GM21619 (cell line): ENCODE measurements around the gene NRROS.

ENCODE experiments used
- ATAC-seq: cut with Tn5 transposase; IDR thresholded peaks from one replicate; pipeline ENCODE4 v1.9.1; 2021; ENCODE audit not compliant: unreplicated experiment

NRROS gene

DNA sequence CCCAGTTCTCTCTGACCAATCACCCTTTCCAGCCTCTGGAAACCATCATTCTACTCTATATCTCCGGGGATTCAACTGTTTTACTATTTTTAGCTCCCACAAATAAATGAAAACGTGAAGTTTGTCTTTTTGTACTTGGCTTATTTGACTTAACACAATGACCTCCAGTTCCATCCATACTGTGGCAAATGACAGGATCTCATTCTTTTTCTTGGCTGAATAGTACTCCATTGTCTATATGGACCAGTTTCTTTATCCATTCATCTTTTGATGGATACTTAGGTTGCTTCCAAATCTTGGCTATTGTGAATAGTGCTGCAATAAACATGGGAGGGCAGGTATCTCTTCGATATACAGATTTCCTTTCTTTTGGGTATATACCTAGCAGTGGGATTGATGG is 34.1 kb downstream of the NRROS start:
- ATAC-seq: no peak

DNA sequence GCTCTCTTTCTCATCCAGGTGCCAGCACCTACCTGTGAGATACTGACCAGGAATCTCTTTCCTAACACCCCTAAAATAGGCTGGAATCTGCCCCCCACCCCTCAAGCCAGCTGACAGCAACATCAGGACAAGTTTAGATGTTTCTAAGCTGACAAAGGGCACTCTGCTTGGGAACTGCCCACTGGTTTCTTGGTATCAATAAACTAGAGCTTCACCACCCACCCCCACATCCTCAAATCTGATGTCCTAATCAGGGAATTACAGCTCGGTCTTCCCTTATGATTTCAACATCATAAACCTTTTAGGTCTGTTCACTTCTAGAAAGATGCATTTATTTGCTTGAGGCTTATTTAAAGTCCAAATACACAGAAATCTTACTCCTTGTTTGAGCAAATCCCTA is 37.9 kb downstream of the NRROS start:
- no peak for ATAC-seq

DNA sequence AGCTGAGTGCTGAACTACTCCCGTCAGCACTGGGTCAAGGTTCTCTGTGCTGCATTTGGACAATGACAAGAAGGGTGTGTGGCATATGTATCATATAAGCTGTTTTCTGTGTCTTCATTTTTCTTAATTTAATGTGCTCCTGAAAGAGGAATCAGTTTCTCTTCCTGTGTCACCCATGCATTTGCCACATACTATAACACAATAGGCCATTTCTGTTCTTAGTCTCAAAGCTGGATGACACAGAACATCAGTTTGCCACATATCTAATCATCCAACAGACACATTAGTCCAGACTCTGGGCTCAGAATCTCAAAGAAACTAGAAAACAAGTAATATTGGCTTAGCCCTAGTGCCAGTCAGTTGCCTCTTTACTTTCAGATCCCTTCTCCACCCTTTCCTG is 38.4 kb downstream of the NRROS start:
- no peak for ATAC-seq

DNA sequence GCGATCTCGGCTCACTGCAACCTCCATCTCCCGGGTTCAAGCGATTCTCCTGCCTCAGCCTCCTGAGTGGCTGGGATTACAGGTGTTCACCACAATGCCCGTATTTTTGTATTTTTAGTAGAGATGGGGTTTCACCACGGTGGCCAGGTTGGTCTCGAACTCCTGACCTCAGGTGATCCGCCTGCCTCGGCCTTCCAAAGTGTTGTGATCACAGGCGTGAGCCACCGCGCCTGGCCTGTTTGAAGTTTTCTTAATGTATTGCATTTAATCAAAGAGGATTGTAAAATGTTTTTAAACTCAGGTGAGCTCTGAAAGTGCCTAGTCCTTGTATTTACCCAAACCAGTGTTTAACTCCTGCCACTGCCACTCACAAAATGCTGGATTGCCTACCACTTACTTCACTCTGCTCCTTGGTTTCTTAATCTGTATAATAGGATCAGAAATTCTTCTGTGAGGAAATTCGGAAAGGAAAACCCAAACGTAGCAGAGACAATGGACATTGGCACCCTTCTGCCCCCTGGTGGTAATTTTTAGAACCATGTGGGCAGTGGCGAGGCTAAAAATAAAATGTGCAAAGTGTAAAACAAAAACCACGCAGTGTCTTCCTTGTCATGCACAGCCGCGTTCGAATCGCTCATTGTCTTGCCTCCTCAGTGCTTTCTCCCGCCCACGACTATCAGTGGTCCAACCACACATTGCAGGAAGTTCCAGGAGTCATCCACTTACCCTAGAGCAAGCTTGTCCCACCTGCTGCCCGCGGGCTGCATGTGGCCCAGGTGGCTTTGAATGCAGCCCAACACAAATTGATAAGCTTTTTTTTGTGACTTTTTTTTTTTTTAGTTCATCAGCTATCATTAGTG is 45.3 kb downstream of the NRROS start:
- peak; percentile 90 for ATAC-seq

DNA sequence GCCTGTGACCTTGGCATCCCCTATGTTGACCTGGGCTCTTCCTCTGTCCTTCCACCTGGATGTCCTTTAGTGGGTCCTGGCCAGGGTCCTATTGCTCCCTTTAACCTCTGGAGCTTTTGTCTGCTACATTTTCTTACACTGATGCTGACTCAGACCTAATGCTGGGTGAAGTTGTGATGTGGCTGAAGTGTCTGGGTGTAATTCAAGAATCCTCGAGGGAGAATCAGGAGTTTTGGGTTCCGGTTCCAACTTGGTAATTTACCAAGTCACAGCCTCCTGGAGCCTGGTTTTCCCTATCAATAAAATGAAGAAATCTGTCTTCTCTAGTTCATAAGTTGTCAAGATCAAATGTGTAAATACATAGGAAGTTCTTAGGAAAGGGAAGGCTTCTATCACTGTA is 46.9 kb downstream of the NRROS start:
- no peak for ATAC-seq

DNA sequence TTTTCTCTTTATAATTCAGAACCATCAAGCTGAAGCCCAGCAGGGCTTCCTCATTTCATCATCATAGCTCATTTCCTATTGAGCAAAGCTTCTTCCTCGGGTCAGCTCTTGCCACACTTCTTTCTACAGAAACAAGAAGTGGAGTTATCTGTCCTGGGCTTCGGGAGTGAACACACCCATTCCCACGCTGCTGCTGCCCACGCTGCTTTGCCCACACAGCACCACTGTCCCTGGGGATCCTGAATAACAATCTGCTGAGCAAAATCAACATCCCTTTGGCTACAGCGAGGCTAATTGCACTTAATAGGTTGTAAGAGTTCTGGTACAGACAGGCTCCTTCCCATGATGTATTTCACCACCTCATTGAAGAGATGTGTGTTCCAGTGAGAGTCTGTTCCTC is 48.9 kb downstream of the NRROS start:
- ATAC-seq: no peak

DNA sequence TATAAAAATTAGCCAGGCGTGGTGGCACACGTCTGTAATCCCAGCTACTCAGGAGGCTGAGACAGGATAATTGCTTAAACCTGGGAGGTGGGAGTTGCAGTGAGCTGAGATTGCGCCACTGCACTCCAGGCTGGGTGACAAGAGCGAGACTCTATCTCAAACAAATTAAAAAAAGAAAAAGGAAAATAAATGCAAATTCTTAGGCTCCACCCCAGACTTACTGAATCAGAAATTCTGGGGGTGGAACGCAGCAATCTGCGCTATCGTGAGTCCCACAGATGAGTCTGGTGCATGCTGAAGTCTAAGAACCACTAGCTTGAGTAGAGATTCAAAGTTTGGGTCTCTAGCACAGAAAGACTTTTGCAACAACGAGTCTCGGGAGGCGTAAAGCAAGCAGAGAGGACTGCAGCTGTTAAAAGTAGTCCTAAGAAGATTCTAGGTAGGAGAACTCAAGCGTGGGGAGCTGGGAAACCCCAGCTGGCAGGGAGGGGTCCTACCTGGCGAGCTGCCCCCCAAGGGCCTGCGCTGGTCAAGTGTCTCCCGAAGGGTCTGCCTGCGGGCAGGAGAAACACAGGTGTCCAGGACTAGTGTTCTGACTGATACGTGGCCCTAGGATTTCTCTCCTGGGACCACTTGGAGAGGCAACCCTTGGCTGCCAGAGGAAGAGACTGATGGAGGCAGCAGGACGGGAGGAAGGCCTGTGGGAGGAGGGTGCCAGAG is 50.6 kb downstream of the NRROS start:
- ATAC-seq: no peak

DNA sequence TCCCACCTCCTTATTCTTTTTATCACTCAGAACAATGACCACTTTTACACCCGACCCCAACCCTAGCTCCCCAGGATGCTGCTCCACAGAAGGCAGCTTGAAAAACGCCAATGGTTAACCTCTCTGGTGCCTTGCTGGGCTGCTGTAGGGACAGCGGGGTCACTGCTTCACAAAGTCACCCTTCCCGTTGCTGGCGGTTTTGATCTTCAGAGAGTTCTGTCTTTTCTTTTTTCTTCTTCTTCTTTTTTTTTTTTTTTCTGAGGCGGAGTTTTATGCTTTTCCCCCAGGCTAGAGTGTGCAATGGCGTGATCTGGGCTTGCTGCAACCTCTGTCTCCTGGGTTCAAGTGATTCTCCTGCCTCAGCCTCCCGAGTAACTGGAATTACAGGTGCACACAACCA is 51.9 kb downstream of the NRROS start:
- no peak for ATAC-seq

DNA sequence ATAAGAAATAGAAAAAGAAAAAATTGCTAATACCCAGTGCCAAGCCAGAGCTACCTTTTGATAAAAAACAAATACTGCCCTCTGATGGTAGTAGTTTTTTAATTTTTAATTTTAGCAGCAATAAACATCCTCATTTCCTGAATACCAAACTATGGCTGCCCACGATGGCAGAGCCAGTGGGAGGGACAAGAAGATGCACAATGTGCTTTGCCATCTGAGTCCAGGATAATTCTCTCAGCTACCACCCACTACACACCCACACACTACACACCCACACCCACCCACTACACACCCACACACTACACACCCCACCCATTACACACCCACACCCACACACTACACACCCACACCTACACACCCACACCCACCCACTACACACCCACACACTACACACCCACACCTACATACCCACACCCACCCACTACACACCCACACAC is 54.7 kb downstream of the NRROS start:
- ATAC-seq: no peak

DNA sequence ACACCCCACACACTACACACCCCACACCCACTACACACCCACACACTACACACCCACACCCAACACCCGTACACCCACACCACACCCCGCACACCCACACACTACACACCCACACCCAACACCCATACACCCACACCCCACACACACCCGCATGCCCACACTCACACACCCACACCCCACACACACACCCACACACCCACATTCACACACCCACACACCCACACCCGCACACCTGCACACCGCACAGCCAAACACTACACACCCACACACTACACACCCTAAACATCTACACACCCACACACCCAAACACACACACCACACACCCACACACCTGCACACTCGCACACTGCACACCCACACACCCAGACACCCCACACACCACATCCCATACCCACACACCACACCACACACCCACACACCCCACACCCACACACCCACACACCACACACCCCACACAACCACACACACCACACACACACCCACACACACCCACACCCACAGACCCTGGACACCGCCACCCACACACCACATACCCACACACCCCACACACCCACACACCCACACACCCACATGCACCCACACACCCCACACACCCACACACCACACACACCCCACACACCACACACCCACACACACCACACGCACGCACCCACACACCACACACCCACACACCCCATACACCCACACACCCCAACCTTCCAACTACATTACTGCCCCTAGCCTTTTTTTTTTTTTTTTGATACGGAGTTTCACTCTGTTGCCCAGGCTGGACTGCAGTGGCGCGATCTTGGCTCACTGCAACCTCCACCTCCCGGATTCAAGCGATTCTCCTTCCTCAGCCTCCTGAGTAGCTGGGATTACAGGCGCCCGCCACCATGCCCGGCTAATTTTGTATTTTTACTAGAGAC is 55.7 kb downstream of the NRROS start:
- no peak for ATAC-seq

DNA sequence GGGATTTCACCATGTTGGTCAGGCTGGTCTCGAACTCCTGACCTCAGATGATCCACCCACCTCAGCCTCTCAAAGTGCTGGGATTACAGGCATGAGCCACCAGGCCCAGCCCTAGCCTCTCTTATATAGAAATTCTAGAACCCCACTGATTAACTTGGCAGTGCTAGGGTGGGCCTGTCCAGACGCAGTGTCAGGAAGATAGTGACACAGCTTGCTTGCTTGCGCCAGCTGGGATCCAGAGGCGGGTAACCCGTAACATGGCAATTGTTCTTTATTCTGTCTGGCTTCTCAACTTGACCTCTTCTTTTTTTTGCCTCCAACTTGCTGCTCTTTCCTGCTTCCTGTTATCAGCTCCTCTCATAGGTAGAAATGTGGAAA is 56.3 kb downstream of the NRROS start:
- no peak for ATAC-seq

DNA sequence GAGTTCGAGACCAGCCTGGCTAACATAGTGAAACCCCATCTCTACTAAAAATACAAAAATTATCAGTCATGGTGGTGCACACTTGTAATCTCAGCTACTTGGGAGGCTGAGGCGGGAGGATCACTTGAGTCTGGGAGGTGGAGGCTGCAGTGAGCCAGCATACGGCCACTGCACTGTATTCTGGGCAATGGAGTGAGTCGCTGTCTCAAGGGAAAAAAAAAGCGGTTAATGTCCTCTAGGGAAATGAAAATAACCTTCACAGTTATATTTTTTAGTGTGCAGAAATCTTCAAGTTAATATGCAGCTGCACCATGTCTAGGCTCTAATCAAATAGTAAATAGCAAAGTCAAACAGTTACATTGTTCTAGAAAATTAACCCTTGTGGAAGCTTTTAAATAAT is 57.8 kb downstream of the NRROS start:
- no peak for ATAC-seq

DNA sequence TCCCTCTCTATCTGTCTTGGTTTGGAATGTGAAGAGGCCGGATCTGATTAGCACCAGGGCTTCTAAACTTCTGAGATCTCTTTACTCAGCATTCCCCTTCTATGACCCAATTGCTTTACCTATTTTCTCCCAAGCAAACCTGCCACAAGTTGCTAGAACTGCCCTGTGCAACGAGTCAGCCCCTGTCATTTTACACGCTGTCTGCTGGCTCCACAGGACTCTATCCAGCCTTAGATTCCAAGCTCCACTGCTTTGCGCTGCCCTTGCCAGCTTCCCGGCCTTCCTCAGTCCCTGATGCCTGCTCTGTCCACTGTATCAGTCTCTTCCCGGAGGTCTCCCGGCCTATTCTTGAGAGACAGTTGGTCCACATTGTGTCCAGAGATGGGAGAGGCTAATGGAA is 60.3 kb downstream of the NRROS start:
- no peak for ATAC-seq

DNA sequence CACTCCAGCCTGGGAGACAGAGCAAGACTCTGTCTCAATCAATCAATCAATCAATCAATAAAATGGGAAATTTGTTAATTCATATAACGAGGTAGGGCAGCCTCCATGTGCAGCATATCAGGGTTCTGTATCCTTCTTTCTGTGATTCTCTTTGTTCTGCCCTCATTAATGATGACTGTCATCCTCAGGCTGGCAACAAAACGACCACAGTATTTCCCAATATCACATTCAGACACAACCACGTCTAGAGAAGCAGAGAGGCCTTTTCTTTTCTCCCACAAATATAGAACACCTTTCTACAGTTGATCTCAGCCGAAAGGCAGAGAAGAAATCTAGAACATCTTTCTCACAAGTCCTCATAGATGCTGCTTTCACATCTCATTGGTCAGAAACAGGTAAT is 61.3 kb downstream of the NRROS start:
- ATAC-seq: no peak

DNA sequence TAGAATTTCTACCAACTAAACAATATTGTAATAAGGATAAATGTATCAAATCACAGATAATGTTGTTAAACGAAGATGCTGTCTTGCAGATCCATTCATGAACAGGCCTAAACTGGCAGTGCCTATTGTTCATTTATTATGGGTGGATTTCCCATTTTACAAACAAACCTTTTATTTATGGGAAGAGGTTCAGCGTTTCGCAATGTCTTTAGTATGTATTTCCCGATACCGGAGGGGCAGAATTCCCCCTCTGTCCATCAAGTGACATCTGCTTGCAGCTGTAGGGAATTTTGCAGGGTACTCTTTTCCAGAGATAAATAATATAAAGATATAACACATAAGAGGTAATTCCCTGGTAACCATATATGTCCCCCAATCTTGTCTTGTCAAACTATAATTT is 66.8 kb downstream of the NRROS start:
- no peak for ATAC-seq

DNA sequence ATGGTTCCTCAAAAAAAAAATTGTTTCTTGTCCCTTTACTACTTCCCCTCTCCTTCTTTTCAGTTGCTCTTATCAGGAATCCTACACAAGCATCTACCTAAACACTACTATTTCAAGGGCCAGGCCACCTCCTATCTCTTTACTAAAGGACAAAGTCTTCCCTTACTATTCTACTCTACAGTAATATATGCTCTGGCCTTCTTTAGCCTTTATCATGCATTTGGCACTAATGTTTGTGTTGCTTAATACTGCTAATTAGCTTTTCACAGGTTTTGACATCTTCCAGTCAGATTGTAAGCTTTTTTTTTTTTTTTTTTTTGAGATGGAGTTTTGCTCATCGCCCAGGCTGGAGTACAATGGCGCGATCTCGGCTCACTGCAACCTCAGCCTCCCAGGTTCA is 67.2 kb downstream of the NRROS start:
- no peak for ATAC-seq

DNA sequence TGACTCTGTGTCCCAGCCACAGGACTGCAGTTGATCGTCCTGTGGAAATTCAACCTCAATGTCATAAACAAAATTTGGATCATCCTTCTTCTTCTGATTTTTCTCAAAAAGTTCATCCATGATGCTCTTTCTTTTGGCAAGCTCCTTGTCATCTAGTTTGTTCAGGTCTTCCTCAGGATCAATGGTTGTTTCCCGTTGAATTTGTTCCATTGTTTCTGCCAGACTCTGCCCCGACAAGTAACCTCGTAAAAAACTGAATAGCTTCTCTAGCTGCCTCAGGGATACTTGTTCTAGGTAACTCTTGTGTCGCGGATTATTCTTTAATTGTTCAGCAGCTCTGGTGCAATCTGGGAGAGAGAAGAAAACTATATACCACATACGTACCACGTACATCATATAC is 68.1 kb downstream of the NRROS start:
- ATAC-seq: no peak

DNA sequence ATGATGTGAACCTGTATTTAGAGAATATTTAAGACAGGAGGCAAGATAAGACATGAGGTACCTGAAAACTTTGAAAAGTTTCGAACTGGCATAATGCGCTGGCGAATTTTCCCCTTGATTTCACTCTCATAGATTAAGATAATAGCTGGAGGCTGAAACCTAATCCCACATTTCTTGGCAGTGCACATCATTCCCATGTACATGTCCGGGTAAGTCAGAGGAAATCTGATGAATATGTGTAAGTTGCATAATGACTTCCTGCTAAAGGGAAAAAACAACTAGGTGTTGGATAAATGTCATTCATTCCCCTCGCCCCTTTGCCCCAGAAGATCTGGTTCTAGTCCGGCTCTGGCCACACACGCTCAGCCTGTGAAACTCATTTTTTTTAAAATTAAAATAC is 69.0 kb downstream of the NRROS start:
- ATAC-seq: no peak
